Measurements from ENCODE around the gene PRSS21. TPM values are rescaled to one million over a fixed set of nuclear protein-coding genes. Genes with fewer than 3 reads are reported as not detected.

Gene PRSS21
- total RNA-seq (2014; rRNA removed; shearing (Covaris generic)): not detected in 2 replicates

- in situ Hi-C loops (cut with HindIII; ENCODE audit: low sequenced_read_pairs): no loop called here
- DNase-seq (ENCODE audit: low spot score): no peak
These were observed at the start of gene PRSS21 for GRCh38 chr16:2816751-2817339. Gene PRSS21, plus strand, starts transcription at chr16:2817237. Its CDS starts 32 bp downstream, at chr16:2817269.

- no peak for DNase-seq (ENCODE audit: low spot score)
- in situ Hi-C loops (cut with HindIII; ENCODE audit: low sequenced_read_pairs): no loop called here
These were observed 49.1 kb upstream of the PRSS21 start for GRCh38 chr16:2767891-2768290.

GRCh38 chr16:2768403-2769089, 48.5 kb upstream of the PRSS21 start:
- DNase-seq (ENCODE audit: low spot score): no peak

GRCh38 chr16:2769100-2769529, 47.9 kb upstream of the PRSS21 start:
- in situ Hi-C loops (cut with HindIII; ENCODE audit: low sequenced_read_pairs): no loop called here

More at GRCh38 chr16:2768403-2769089, 48.5 kb upstream of the PRSS21 start:
- in situ Hi-C loops (cut with HindIII; ENCODE audit: low sequenced_read_pairs): no loop called here

GRCh38 chr16:2769675-2770056, 47.4 kb upstream of the PRSS21 start:
- no peak for DNase-seq (ENCODE audit: low spot score)
- in situ Hi-C loops (cut with HindIII; ENCODE audit: low sequenced_read_pairs): no loop called here

More at GRCh38 chr16:2769100-2769529, 47.9 kb upstream of the PRSS21 start:
- DNase-seq (ENCODE audit: low spot score): no peak

GRCh38 chr16:2770057-2770951, 46.7 kb upstream of the PRSS21 start:
- in situ Hi-C loops (cut with HindIII; ENCODE audit: low sequenced_read_pairs): no loop called here
- no peak for DNase-seq (ENCODE audit: low spot score)

GRCh38 chr16:2771496-2772402, 45.3 kb upstream of the PRSS21 start:
- in situ Hi-C loops (cut with HindIII; ENCODE audit: low sequenced_read_pairs): no loop called here
- no peak for DNase-seq (ENCODE audit: low spot score)

- in situ Hi-C loops (cut with HindIII; ENCODE audit: low sequenced_read_pairs): no loop called here
- DNase-seq (ENCODE audit: low spot score): no peak
These were observed 43.7 kb upstream of the PRSS21 start for GRCh38 chr16:2773188-2773968.

- in situ Hi-C loops (cut with HindIII; ENCODE audit: low sequenced_read_pairs): no loop called here
- peak; percentile 66 for DNase-seq (ENCODE audit: low spot score)
These were observed 42.7 kb upstream of the PRSS21 start for GRCh38 chr16:2774161-2774891.

- in situ Hi-C loops (cut with HindIII; ENCODE audit: low sequenced_read_pairs): no loop called here
- DNase-seq (ENCODE audit: low spot score): no peak
These were observed 41.8 kb upstream of the PRSS21 start for GRCh38 chr16:2775131-2775716.

GRCh38 chr16:2775765-2776499, 41.1 kb upstream of the PRSS21 start:
- DNase-seq (ENCODE audit: low spot score): no peak
- in situ Hi-C loops (cut with HindIII; ENCODE audit: low sequenced_read_pairs): no loop called here

GRCh38 chr16:2776500-2777139, 40.4 kb upstream of the PRSS21 start:
- no peak for DNase-seq (ENCODE audit: low spot score)
- in situ Hi-C loops (cut with HindIII; ENCODE audit: low sequenced_read_pairs): no loop called here

GRCh38 chr16:2777231-2777902, 39.7 kb upstream of the PRSS21 start, which contains the start of gene ELOB:
Gene ELOB, minus strand, starts transcription at chr16:2777280. Its CDS starts 41 bp downstream, at chr16:2777239.
- in situ Hi-C loops (cut with HindIII; ENCODE audit: low sequenced_read_pairs): no loop called here
- DNase-seq (ENCODE audit: low spot score): peak; percentile 73

GRCh38 chr16:2777903-2778629, 39.0 kb upstream of the PRSS21 start:
- DNase-seq (ENCODE audit: low spot score): peak; percentile 51
- in situ Hi-C loops (cut with HindIII; ENCODE audit: low sequenced_read_pairs): no loop called here

- DNase-seq (ENCODE audit: low spot score): no peak
- in situ Hi-C loops (cut with HindIII; ENCODE audit: low sequenced_read_pairs): no loop called here
These were observed 38.4 kb upstream of the PRSS21 start for GRCh38 chr16:2778630-2778958.
